WTC11 (cell line): ENCODE data around the gene ERICH3.
A peak's percentile ranks its signal among the peaks of the same experiment; 100 is the strongest.

ENCODE experiments used
- FOXJ3 ChIP-seq: sonication (generic); formaldehyde crosslinking; IDR thresholded peaks from 2 replicates; pipeline ENCODE4 v1.9.0; 2021; ENCODE audit warnings: missing genetic modification reagents, mild to moderate bottlenecking, borderline replicate concordance
- KAT7 ChIP-seq: sonication (generic); formaldehyde crosslinking; IDR thresholded peaks from 2 replicates; pipeline ENCODE4 v1.8.1; 2023; ENCODE audit warnings: missing genetic modification reagents, mild to moderate bottlenecking, borderline replicate concordance
- OVOL2 ChIP-seq: fragments of 250-450 bp; sonication (Bioruptor Pico); IDR thresholded peaks from 2 replicates; pipeline ENCODE4 v1.9.0; 2021; ENCODE audit warnings: mild to moderate bottlenecking, borderline replicate concordance
- TCF7 ChIP-seq: sonication (generic); formaldehyde crosslinking; IDR thresholded peaks from 2 replicates; pipeline ENCODE4 v1.8.0; 2022; ENCODE audit warnings: mild to moderate bottlenecking, low read depth, missing genetic modification reagents, moderate library complexity
- ZNF138 ChIP-seq: sonication (generic); formaldehyde crosslinking; conservative IDR thresholded peaks from 2 replicates; pipeline ENCODE4 v1.8.1; 2022; ENCODE audit warnings: mild to moderate bottlenecking, moderate library complexity, missing genetic modification reagents
- TF ChIP-seq, protein P1 (sequence below): fragments of 250-450 bp; sonication (Bioruptor Pico); IDR thresholded peaks from 2 replicates; pipeline ENCODE4 v1.9.0; 2021; ENCODE audit warnings: mild to moderate bottlenecking, borderline replicate concordance
- TF ChIP-seq, protein P2 (sequence below): fragments of 200-600 bp; IDR thresholded peaks from 2 replicates; pipeline ENCODE4 v1.8.0; 2022; ENCODE audit warnings: antibody characterized with exemption
- TF ChIP-seq, protein P3 (sequence below): sonication (generic); formaldehyde crosslinking; IDR thresholded peaks from 2 replicates; pipeline ENCODE4 v1.8.1; 2022; ENCODE audit warnings: low read depth, mild to moderate bottlenecking, moderate library complexity, missing genetic modification reagents, borderline replicate concordance

DNA sequence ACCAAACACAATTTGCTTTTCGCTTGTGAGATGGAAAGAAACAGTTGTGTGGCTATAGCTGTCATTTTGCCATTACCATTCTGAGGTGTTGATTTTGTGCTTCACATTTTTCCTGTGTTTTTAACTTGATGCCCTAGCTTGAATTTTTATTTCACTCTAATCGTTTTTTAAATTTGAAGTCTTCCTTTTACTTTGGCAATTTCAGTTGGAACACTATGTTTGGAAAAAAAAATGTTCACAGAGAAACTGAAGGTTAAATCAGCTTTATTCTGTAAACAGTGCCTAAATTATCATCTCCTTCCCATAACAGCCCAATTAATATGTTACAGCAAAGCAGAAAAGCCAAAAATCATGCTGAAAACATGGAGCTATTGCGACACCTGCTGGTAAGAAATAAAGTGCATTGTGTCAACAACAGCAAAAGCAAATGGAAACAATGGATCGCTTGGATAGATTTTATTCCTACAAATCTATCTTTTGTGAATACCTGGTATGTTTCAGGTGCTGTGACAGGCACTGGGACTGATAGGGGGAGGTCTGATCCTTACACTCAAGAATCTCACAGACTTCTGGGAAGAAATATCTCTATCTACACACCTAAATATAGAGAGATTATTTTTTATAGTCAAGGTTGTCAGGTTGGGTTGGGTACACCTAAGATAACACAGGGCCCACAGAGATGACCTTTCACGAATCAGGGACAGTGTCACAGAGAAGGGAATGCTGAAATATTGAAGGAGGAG lies 16.2 kb upstream of the ERICH3 start:
- TF ChIP-seq, protein P1, sequence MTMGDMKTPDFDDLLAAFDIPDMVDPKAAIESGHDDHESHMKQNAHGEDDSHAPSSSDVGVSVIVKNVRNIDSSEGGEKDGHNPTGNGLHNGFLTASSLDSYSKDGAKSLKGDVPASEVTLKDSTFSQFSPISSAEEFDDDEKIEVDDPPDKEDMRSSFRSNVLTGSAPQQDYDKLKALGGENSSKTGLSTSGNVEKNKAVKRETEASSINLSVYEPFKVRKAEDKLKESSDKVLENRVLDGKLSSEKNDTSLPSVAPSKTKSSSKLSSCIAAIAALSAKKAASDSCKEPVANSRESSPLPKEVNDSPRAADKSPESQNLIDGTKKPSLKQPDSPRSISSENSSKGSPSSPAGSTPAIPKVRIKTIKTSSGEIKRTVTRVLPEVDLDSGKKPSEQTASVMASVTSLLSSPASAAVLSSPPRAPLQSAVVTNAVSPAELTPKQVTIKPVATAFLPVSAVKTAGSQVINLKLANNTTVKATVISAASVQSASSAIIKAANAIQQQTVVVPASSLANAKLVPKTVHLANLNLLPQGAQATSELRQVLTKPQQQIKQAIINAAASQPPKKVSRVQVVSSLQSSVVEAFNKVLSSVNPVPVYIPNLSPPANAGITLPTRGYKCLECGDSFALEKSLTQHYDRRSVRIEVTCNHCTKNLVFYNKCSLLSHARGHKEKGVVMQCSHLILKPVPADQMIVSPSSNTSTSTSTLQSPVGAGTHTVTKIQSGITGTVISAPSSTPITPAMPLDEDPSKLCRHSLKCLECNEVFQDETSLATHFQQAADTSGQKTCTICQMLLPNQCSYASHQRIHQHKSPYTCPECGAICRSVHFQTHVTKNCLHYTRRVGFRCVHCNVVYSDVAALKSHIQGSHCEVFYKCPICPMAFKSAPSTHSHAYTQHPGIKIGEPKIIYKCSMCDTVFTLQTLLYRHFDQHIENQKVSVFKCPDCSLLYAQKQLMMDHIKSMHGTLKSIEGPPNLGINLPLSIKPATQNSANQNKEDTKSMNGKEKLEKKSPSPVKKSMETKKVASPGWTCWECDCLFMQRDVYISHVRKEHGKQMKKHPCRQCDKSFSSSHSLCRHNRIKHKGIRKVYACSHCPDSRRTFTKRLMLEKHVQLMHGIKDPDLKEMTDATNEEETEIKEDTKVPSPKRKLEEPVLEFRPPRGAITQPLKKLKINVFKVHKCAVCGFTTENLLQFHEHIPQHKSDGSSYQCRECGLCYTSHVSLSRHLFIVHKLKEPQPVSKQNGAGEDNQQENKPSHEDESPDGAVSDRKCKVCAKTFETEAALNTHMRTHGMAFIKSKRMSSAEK (CRISPR knock-in tag), result no peak
- no peak for TF ChIP-seq KAT7 (CRISPR knock-in tag)
- no peak for TF ChIP-seq OVOL2 (CRISPR knock-in tag)
- TF ChIP-seq, protein P2, sequence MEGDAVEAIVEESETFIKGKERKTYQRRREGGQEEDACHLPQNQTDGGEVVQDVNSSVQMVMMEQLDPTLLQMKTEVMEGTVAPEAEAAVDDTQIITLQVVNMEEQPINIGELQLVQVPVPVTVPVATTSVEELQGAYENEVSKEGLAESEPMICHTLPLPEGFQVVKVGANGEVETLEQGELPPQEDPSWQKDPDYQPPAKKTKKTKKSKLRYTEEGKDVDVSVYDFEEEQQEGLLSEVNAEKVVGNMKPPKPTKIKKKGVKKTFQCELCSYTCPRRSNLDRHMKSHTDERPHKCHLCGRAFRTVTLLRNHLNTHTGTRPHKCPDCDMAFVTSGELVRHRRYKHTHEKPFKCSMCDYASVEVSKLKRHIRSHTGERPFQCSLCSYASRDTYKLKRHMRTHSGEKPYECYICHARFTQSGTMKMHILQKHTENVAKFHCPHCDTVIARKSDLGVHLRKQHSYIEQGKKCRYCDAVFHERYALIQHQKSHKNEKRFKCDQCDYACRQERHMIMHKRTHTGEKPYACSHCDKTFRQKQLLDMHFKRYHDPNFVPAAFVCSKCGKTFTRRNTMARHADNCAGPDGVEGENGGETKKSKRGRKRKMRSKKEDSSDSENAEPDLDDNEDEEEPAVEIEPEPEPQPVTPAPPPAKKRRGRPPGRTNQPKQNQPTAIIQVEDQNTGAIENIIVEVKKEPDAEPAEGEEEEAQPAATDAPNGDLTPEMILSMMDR, result peak; percentile 77
- TF ChIP-seq FOXJ3 (CRISPR knock-in tag), result no peak
- TF ChIP-seq ZNF138, result no peak
- TF ChIP-seq TCF7 (CRISPR knock-in tag), result no peak
- TF ChIP-seq, protein P3, sequence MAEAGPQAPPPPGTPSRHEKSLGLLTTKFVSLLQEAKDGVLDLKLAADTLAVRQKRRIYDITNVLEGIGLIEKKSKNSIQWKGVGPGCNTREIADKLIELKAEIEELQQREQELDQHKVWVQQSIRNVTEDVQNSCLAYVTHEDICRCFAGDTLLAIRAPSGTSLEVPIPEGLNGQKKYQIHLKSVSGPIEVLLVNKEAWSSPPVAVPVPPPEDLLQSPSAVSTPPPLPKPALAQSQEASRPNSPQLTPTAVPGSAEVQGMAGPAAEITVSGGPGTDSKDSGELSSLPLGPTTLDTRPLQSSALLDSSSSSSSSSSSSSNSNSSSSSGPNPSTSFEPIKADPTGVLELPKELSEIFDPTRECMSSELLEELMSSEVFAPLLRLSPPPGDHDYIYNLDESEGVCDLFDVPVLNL (CRISPR knock-in tag), result no peak
